GM21447 (cell line): Measurements from ENCODE around the gene RAP1GAP.

ENCODE experiments used
- ATAC-seq: cut with Tn5 transposase; IDR thresholded peaks from one replicate; pipeline ENCODE4 v1.9.1; 2021; ENCODE audit not compliant: unreplicated experiment

RAP1GAP gene

DNA sequence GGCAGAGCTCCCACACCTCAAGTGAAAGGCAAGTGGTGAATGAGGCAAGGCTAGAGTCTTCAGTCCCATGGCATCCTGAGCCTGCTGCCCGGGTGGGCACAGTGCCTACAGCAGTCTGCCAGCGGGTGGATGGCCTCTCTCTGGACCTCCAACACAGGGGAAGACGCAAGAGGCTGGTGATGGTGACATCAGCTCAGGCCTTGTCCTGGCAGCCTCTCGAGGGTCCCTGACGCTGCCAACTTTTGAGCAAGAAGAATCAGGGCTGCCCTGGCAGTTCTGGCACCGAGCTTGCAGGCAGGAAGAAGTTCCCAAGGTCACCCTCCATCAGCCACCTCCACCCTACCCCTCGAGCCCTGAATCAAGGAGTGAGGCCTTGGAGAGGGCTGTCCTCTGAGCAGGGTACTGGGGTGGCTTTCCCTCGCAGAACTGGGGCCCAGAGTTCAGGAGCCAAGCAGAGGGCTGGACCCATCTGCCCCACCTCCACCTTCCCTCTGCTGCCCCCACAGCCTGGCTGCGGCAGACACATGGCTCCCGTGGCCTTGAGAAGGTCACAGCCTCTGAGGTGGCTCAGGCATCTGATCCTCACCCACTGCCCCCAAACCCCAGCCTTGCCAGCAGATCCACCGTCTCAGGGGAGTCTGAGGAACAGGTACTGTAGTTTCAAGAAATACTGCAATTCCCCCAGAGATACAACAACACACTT is 5.8 kb downstream of the RAP1GAP start:
- no peak for ATAC-seq

DNA sequence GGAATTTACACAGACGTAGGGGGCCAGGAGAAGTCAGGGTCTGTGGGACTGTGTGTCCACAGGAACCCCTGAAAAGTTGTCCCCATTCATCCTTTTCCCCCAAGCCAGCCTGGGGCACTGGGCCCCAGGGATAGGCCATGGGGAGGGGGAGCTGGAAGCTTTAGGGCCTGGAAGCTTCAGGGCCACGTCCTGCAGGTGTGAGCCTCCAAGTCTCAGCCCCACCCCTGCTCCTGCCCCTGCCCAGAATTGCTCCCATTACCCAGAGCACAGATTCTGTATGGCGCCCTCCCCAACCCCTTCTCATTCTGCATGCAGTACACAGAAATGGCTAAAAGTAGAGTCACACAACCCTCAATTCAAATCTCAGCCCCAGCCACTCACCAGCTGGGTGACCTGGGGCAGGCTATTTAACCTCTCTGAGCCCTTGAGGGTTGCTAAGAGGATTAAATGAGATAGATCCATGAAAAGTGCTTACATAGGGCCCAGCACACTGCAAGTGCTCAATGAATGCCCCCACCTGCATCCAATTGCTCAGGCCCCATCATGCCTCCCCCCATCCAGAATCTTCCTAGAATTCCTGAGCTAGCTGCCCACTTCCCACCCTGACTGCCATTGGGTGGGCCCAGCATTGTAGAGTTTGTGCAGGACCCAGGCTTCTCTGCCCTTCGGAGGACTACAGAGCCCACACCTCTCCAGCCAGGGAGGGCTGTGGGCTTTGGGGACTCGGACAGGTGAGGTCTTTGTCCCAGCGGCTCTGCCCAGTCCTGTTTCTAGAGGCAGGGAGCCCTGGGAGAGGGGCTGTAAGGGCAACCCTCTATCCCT is 6.5 kb downstream of the RAP1GAP start:
- ATAC-seq: no peak

DNA sequence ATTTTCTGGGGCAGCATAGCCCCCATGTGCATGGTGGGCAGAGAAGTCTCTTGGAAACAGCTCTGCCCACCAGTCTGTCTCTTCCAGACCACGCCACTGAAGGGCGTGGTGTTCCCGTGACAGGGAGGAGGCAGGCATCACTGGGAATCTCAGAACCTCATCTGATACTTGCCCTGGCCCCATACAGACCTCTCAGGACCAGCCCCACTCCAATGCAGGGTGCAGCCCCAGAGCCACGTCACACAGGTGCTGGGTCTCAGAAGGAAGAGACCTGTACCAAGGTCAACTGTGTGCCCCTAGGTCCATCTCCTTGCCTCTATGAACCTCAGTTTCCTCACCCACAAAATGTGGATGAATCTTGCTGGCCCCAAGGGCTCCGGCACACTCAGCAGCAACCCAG is 7.3 kb downstream of the RAP1GAP start:
- no peak for ATAC-seq

DNA sequence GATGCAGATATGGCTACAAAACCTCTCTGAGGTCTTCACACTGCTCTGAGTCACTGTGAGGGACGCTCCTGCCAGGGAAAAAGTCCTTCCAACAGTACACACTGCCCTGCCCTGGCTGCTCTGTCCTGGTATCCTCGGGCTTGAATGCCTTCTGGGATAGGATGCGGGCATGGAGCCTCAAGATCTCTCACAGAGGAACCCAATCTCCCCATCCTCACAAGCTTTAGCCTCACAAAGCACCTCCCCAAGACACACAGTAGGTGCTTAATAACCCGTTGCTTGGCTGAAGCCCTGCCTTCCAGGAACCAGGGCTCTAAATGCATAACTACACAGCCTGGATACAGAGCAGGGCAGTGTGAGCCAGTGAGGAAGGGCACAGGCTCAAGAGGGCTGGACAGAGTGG is 9.2 kb downstream of the RAP1GAP start:
- no peak for ATAC-seq

DNA sequence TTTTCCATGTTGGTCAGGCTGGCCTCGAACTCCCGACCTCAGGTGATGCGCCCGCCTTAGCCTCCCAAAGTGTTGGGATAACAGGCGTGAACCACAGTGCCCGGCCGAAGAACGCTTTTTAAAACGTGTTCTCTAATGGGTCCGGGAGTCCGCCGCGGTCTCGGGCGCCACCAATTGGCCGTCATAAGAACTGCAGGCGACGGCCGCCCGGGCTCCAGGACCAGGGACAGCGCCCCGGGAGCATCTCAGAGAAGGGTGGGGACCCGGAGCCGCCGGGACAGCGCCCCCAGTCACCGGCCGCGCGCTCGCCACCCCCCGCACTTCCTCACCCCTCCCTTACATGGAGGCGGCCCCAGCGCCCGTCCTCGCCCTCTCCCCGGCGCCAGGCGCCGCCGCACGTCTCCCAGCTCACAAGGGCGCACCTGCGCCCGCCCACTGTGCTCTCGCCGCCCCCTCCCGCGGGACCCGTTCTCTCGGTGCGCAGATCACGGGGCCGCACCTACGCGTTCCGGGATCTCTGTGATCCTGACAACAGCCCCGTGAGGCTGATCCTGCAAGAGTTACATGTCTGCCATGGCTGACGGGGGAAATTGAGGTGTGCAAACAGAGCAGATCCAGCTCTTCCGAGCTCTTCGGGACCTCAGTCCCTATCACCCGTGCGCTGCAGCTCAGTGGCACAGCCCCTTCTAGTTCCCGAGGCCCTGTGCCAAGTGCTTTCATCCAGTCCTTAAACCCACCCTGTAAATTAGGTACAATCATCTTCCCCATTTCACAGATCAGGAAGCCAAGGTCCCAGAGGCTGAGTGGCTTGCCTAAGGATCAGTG is 9.8 kb downstream of the RAP1GAP start:
- ATAC-seq: no peak

DNA sequence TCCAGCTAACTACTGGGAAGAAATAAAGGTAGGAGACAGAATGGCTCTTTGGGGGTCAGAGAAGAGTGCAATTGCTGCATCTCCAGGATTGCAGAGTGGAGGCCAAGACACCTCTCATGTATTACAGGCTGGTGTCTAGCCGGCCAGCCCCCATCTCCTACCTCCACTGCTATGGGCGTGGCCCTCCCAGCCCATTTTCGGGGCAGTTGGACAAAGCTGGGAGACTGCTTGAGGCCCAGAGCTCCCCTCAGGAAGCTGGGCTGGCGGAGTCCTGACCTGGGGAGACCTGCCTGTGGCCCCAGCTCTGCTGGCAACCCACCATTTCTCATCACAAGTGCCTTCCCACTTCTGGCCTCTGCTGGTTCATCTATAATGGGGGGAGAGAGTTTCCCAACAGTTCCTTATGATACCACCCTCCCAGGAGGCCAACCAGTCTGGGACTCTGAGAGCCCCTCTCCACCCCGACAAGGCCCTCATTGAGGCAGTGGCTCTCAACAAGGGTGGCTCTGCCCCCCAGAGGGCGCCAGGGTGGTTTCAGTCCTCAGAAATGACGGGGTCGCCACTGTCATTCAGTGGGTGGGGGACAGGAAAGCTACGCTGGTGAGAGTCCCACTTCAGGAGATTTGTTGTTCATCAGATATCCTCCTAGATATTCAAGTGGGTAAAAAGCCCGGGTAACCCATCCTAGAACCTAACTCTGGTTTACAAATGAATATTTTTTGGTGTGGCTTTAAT is 11.5 kb downstream of the RAP1GAP start:
- no peak for ATAC-seq

DNA sequence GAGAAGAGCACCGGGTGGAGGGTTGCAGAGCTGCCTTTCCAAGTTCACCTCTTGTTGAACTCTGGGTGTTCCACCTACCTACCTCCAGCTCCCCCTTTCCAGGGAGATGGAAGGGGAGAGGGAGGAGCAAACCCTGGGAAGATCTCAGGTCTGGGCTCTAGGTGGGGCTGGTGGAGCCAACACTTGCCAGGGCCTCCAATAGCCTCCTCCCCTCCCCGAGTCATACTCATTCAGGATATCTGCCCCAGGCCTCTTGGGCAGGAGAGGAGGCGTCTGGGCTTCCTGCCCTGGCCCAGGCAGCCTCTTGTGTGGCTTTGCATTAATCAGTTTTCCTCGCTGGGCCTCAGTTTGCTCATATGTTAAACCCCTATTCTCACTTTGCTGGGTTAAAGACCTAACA is 13.4 kb downstream of the RAP1GAP start:
- ATAC-seq: no peak

DNA sequence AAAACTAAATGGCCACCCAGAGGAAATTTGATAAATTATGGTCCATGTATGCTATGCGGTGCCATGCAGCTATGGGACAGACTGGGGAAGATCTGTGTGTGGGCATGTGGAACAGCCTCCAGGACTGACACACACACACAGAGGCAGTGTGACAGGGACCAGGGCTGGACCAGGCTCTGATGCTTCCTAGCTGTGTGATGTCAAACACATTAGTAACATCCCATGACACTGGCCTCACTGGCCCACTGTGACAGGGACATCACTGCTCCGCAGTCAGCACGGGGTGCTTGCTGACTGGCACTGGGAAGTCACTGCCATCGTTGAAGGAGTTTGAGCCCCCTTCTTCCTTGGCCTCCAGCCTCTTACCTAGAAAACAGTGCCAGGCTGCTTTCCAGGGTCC is 13.9 kb downstream of the RAP1GAP start:
- no peak for ATAC-seq

DNA sequence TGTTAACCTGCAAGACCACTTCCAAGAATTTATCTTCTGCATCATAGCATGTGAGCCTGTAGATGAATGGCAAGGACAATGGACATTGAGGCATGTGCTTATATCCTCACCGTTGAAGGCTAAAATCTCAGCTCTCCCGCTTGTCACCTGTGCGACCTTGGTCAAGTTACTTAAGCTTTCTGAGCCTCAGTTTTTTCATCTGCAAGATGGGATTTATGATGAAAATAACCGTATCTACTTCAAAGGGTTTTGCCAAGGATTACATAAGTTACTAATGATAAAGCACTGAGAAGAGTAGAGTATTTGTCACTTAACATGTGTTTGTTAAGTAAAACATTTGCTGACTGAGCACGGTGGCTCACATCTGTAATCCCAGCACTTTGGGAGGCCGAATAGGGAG is 14.9 kb downstream of the RAP1GAP start:
- ATAC-seq: no peak

DNA sequence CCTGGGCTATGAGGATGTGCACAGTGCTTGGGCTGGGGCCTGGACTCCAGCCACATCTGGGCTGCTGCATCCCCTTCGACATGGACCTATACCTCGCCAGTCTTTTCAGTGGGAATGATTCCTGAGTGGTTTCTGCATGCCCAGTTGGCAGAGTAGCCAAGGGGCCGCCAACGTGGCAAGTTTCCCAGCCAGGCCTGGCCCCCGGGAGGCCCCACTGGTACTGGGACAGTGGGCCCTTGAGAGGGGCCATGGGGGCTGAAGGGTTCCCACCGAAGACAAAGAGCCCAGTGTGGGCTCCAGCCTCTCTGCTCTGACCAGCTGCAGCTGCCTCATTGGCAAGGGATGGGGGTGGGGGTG is 15.4 kb downstream of the RAP1GAP start:
- ATAC-seq: no peak

DNA sequence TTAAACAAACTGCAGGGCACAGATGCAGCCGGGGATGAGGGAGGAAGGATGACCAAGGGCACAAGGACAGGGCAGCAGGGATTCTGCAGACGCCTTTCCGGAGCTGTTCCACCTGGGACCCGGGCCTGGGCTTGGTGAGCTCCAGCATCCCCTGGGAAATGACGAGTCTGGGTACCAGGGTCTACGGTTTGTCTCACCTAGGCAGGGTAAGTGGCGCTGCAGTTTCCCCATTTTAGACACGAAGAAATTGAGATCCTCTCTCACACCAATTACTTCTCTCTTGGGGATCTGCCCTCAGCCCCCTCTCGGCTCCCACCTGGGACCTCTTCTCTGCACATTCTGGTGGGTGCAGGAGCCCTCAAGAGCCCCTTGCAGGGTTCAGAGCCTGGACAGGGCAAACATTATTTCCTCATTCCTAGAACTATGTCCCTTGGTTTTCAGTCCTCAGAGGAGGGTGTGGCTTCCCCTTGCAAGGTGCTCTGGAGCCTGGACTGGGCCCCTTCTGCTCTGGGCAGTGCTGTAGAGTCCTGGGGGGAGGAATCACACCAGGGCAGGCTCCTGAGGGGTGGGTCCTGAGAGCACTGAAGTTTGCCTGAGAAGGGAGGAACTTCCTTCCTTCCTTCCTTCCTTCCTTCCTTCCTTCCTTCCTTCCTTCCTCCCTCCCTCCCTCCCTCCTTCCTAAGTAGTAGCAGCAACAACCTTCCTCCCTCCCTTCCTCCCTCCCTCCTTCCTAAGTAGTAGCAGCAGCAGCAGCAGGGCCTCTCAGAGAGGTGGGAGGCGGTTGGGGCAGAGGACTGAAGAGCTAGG is 16.0 kb downstream of the RAP1GAP start:
- no peak for ATAC-seq

DNA sequence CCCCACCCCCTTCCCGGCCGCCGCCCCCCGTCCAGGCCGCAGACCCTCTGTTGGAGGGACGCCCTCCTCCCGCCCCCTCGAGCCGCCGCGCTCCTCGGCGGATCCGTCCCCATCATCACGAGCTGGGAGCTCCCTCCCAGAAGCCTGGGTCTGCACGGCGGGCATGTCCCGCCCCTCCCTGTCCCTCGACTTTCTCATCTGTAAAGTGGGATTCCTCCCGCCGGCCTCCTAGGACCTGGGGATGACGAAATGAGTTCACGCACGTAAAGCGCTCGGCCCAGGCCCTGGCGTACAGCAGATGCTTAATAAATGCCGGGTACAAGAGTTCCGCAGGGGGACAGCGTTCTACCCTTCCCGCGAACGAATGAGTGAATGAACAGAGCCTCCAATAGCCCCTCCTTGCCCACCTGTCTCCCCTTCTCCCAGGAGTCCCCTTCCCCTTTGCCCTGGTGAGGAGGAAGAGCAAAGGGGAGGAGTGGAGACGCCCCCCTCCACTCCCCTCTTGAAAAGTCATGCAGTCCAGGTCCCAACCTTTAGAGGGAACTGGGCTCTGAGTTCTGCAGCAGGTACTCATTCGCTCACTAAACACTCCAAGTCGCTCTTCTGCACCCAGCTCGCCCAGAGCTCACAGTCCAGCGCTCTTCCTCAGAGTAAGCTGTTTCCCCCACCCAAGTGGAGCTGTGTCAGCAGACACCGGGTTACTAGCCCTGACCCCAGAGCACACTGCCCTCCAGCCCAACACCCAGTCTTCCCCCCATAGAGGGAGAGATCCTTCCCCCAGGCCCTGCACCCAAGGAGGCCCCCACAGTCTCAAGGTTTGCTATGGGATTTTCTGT is 16.8 kb downstream of the RAP1GAP start:
- ATAC-seq: no peak

DNA sequence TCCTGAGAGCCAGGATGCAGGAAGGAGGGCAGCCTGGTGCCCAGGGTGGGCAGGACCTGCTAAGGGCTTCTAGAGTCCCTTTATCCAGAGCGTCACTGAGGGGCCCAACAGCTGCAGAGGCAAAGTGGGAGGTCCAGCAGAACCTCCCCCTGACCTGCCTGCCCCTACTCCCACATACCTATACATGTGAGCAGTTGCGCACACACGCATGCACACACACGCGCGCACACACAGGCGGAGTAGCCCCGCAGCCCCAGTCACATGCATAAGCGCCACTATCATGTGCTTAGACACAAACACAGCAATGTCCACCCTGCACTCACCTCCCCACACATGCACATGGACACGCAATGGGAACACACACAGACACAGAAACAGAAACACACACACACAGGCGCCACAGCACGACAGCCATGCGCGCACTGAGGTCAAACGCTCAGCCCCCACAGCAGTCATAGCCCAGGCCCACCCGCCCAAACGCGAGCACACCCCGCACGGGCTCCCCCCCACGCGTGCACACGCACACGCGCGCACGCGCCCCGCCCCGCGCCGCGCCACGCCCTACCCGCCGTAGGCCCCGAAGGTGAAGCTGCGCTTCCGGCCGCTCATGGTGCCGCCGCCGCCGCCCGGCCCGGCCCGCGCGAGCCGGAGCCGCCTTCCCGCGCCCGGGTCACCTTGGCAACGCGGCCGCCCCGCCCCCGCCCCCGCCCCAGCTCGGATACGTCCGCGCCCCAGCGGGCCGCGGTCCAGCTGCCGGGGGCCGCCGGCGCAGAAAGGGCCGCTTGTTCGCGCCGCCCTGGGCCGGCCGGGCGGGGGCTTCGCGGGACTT is 17.7 kb downstream of the RAP1GAP start:
- ATAC-seq: no peak

DNA sequence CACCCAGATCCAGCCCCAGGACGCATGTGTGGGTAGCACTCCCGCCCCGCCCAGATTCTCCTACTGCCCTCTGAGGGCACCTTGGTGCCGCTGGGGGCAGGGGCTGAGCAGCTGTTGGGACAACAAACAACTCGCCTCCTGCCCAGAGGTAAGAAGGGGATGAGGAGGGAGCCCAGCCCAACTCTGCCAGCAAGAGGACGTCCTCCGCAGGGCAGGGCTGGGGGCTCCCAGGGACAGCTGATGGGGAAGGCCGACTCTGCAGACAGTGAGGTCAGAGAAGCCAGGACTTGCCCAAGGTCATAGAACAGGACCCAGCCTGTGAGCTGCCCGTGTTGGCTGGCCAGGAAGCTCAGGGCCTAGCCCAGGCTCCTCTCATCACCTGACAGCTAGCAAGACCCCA is 18.8 kb downstream of the RAP1GAP start:
- no peak for ATAC-seq

DNA sequence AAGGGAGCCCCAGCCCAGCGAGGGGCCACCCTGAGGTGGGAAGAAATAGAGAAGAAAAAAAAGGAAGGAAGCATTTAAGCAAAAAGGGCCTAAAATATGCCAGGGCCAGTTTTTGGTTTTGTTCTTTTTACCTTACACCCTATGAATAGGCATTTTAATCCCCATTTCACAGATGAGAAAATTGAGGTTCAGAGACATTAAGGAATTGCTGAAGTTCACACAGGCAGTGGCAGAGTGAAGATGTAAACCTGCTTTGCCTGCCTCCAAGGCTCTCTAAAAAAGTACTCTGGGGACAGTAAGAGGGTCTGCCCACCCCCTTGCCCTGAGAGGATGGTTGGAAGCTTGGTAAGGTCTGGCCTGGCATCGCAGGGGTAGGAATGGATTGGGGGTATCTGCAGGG is 19.8 kb downstream of the RAP1GAP start:
- no peak for ATAC-seq

DNA sequence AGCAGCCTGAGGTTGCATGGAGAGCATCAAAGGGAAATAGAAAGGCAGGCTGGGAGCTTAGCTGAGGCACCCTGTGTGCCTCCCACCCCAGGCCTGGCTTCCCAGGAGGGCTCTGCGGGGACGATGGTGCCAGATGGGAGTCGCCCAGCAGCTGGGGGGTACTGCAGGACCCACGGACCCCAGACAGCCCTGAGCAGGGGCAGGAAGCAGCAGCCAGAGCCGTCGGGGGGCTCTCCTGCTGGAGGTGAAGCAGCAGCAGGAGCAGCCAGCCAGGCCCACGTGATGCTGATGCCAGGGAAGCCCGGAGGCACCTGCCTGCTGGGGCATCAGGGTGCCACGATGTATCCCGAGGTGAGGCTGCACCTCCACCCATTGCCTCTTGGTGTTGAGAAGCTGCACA is 20.4 kb downstream of the RAP1GAP start:
- ATAC-seq: no peak

DNA sequence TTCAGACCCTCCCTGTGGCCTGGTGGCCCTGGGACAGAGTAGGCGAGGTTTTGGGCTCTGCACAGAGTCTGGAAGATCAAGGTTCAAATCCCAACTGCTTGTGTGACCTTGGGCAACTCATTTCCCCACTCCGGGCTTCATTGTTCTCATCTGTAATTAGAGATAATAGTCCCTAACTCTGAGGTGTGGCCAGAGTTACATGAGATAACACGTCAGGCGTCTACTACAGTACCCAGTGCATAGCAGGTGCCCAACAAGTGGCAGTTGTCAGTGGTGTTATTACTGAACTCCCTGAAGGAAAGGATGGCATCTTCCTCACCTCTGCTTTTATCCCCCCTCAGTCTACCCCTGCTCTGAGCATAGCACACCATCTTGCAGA is 20.8 kb downstream of the RAP1GAP start:
- ATAC-seq: no peak

DNA sequence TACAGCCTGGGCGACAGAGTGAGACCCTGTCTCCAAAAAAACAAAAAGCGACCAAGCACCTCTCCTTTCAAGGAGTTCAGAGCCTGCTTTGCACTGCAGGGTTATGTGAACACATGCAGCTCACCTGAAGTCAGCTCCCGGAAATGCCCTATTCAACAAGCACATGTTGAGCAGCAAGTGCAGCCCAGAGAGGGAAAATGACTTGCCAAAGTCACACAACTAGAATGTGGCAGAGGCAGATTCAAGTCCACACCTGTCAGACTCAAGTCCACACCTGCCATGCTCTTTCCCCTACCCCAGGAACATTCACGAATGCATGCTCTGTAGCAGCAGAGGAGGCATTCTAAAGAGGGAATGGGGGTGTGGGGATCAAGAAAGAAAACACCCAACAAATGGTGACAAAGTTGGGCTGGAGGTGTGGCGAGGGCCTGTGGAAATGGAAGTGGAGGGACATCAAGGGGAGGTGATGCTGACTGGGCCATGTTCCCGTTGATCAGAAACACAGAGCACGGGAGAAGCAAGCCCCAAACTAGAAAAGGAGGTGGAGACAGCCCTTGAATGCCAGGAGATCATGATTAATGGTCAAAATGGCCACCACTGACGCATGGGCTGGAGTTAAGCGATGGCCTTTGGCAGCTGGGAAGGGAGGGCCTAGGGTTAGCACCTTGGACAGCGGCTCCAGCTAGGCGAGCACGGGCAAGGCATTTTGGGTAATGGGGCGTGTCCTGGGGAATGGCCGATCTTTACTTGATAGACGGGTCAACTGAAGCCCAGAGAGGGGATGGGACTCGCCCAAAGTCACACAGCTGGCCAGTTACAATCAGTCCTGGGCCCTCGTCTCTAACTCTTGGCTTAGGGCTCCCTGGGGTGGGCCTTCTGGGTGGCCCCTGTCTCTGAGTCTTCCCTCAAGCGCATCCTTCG is 21.5 kb downstream of the RAP1GAP start:
- no peak for ATAC-seq
